HFFc6 (cell line): ENCODE results near the gene P4HA2. TPM values are rescaled to one million over a fixed set of nuclear protein-coding genes. Genes with fewer than 3 reads are reported as not detected.

Experiments used
- DNase-seq: peaks from one replicate; pipeline ENCODE4 v3.0.0-alpha.2; 2018
- H3K27ac Mint-ChIP-seq: 2 replicates; pipeline ENCODE4 v1.8.0; 2020; ENCODE audit warnings: mild to moderate bottlenecking, mixed read lengths
- H3K27me3 Mint-ChIP-seq: 2 replicates; pipeline ENCODE4 v1.8.0; 2021; ENCODE audit warnings: mild to moderate bottlenecking, moderate library complexity, mixed read lengths; ENCODE audit not compliant: insufficient read depth
- H3K36me3 Mint-ChIP-seq: 2 replicates; pipeline ENCODE4 v1.8.0; 2021; ENCODE audit warnings: low read depth, mixed read lengths
- H3K4me1 Mint-ChIP-seq: 2 replicates; pipeline ENCODE4 v1.8.0; 2020; ENCODE audit warnings: low read depth, mixed read lengths
- H3K4me3 Mint-ChIP-seq: 2 replicates; pipeline ENCODE4 v1.8.0; 2020; ENCODE audit warnings: mild to moderate bottlenecking, moderate library complexity, mixed read lengths
- H3K9me3 Mint-ChIP-seq: 2 replicates; pipeline ENCODE4 v1.8.0; 2020; ENCODE audit warnings: mild to moderate bottlenecking, mixed read lengths
- total RNA-seq, 6 experiments: library from RNA; stranded (reverse); fragmentation: NEBNext Ultra II Directional; extraction: Animal tissue kit (Norgen Biotek cat#: 25700); gene quantifications; 2 replicates in 1 of 6; 3 replicates in 5 of 6; pipeline ENCODE4 v1.2.3, GENCODE V29; 2021
- TF ChIP-seq, protein P1 (sequence below): fragments of 200-600 bp; sonication (generic); IDR thresholded peaks from 2 replicates; pipeline ENCODE4 v1.5.0; 2021; ENCODE audit warnings: antibody characterized with exemption, mild to moderate bottlenecking

Gene P4HA2
- total RNA-seq, 6 experiments from 2014 or later, result 136 to 198 (median 142) TPM

DNA sequence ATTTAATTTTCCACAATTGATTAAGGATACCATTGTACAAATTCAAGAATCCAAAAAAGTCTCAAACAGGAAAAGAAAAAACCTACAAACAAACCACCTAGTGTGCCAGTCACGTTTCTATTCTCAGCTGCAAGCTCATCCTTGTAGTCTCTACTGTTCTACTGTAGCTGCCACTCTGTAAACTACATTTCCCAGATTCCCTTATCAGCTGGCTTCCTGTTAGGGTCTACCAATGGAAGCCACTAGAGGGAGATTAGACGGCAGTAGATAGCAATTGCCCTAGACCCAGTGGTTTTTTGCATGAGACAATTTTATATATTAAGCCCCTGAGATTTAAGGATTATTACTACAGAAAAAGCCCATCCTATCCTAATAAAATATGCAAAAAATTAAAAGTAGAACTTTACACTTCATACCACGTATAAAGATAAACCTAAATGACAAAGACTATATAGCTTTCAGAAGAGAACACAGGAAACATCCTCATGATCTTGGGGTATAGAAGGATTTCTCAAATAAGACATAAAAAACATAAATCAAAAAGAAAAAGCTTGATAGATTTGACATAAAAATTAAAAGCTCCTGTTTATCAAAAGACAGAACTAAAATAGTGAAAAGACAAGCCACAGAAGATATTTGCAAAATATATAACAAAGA, 37.4 kb downstream of the P4HA2 start:
- Mint-ChIP-seq H3K4me3 (no peak overlapping the region), H3K36me3 (peaks cover 29% of the 10 kb centered on the region), H3K27ac (no peak overlapping the region), H3K27me3 (no peaks in the 10 kb centered on the region; the same call in 1 of the 2 replicates), H3K9me3 (no peaks in the 10 kb centered on the region), H3K4me1 (no peaks in the 10 kb centered on the region)
- TF ChIP-seq, protein P1, sequence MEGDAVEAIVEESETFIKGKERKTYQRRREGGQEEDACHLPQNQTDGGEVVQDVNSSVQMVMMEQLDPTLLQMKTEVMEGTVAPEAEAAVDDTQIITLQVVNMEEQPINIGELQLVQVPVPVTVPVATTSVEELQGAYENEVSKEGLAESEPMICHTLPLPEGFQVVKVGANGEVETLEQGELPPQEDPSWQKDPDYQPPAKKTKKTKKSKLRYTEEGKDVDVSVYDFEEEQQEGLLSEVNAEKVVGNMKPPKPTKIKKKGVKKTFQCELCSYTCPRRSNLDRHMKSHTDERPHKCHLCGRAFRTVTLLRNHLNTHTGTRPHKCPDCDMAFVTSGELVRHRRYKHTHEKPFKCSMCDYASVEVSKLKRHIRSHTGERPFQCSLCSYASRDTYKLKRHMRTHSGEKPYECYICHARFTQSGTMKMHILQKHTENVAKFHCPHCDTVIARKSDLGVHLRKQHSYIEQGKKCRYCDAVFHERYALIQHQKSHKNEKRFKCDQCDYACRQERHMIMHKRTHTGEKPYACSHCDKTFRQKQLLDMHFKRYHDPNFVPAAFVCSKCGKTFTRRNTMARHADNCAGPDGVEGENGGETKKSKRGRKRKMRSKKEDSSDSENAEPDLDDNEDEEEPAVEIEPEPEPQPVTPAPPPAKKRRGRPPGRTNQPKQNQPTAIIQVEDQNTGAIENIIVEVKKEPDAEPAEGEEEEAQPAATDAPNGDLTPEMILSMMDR, result peak; percentile 86
- peak; percentile 82 for DNase-seq

GRCh38 chr5:132184588-132184987, 43.1 kb downstream of the P4HA2 start:
- no peaks in the 10 kb centered on the region for H3K27me3 Mint-ChIP-seq
- H3K36me3 Mint-ChIP-seq, result peaks cover 13% of the 10 kb centered on the region
- no peak overlapping the region for H3K27ac Mint-ChIP-seq
- peaks cover 4% of the 10 kb centered on the region for H3K9me3 Mint-ChIP-seq
- TF ChIP-seq, protein P1, result no peak
- no peak for DNase-seq
- no peak overlapping the region for H3K4me3 Mint-ChIP-seq
- H3K4me1 Mint-ChIP-seq, result peaks cover 27% of the 10 kb centered on the region

- H3K9me3 Mint-ChIP-seq, result peaks cover 4% of the 10 kb centered on the region
- DNase-seq, result peak; percentile 30
- peaks cover 27% of the 10 kb centered on the region for H3K4me1 Mint-ChIP-seq
- no peak overlapping the region for H3K27ac Mint-ChIP-seq
- TF ChIP-seq, protein P1, result no peak
- peaks cover 13% of the 10 kb centered on the region for H3K36me3 Mint-ChIP-seq
- H3K4me3 Mint-ChIP-seq, result no peak overlapping the region
- H3K27me3 Mint-ChIP-seq, result no peaks in the 10 kb centered on the region
Measured at GRCh38 chr5:132183723-132184122, 43.9 kb downstream of the P4HA2 start.

DNA sequence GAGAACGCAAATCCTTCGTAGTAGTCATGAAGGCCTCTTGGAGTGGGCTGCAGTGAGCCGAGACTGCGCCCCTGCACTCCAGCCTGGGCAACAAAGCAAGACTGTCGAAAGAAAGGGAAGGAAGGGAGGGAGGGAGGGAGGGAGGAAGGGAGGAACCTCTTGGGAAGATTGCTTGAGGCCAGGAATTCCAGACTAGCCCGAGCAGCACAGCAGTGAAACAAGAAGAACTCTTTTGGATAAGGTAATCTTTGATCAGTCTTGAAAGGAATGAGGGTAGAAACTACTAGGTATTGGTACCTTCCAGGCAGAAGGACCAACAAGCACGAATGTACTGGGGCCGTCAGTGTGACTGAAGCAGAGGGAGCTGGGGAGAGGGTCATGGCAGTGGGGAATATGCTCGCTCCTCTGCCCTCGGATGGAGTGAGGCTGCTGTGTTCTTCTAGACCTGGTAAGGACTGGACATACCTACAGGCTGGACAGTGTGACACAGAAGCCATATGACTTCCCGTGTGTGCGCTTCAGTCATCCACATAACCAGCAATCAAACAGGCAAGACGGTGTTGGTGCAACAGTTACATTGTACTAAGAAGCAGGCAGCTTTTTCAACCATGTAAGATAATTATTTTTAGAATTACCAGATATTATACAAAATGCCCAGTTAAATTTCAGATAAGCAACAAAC, 45.2 kb downstream of the P4HA2 start:
- Mint-ChIP-seq H3K4me3 (no peak overlapping the region), H3K4me1 (peaks cover 27% of the 10 kb centered on the region), H3K27ac (no peak overlapping the region), H3K9me3 (peaks cover 4% of the 10 kb centered on the region), H3K36me3 (peaks cover 13% of the 10 kb centered on the region), H3K27me3 (no peaks in the 10 kb centered on the region)
- TF ChIP-seq, protein P1, result no peak
- no peak for DNase-seq

DNA sequence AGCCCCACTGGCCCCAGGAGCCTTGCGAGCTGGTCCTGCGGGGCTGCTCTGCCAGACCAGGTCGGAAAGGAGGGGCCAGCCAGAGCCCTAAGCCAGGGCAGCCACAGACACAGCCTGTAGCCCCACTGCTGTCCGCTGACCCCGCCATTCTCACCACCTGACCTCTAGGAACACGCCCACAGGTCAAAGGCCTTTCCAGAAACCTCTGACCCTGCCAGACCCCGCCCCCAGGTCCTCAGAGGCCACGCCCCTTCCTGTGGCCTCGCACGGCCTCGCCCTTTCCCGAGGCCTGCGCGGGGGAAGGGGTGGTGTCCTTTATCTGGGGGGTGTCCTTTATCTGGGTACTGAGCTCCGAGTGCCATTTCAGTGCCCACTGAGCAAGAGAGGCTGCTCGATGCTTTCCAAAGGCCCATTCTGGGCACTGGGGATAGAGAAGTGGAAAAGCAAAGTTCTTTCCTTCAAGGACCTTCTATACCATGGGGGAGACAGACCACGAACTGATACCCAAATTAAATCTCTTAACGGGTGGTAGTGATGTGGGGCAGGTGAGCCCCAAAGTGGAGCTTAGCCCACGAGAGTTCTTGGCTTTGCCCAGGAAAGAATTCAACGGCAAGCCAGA, 46.5 kb downstream of the P4HA2 start:
- H3K4me3 Mint-ChIP-seq, result no peak overlapping the region
- DNase-seq, result no peak
- H3K36me3 Mint-ChIP-seq, result peaks cover 13% of the 10 kb centered on the region
- H3K4me1 Mint-ChIP-seq, result peaks cover 27% of the 10 kb centered on the region
- no peak overlapping the region for H3K27ac Mint-ChIP-seq
- H3K27me3 Mint-ChIP-seq, result no peaks in the 10 kb centered on the region
- peaks cover 4% of the 10 kb centered on the region for H3K9me3 Mint-ChIP-seq
- TF ChIP-seq, protein P1, result no peak
